HG02798 (cell line): Measurements from ENCODE around the gene ZBTB38.
A peak's percentile ranks its signal among the peaks of the same experiment; 100 is the strongest.

Experiments used
- ATAC-seq: cut with Tn5 transposase; IDR thresholded peaks from one replicate; pipeline ENCODE4 v1.9.1; 2021; ENCODE audit warnings: mild to moderate bottlenecking; ENCODE audit not compliant: unreplicated experiment, poor library complexity

The ZBTB38 gene

DNA sequence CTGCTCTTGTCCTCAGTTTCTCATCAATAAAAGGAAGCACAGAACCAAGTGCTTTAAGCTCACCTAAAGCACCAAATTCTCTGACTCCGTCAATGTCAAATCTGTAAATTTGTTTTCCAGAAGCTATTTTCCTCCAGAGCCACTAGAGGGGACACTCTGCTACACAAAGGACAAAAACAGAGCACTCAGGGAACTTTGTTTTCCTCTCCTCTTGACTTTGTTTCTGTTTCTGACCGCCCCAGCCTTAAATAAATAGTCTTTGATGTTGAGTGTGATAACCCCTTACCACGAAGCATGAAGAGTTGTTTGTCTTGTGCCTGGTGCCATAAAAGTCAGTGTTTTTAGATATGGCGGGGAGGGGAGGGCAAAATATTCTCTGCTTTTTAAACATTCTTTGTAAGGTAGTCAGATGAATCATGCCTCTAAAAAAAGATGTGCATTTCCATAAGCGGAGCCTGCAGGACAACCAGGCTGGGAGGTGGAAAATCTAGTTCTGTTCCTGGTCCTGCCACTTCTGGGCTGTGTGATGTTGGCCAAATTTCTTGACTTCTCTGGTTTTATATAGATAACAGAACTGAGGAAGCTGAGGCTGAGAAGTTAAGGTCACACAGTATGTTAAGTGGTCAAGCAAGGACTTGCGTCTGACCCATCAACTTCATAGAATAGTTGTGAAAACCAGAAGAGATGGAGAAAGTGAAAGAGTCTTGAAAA lies 7.3 kb upstream of the ZBTB38 start:
- ATAC-seq: peak; percentile 69

DNA sequence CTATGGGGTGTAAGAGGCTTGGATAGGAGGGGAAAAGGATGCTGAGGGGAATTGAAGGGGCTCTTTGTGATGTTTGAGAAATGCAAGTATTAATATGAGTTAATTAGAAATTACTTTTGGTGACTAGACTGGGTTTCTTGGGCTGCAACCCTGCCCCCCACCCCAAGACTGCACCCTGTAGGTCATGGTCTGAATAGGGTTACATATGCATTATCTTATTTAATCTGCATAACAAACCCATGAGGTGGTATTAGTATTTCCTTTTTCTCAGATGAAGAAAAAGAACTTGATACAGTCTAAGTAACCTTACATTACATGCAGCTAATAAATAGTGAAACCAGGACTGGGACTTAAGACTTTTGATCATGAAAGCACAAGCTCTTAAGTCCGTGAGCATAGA lies 5.6 kb upstream of the ZBTB38 start:
- ATAC-seq: no peak

DNA sequence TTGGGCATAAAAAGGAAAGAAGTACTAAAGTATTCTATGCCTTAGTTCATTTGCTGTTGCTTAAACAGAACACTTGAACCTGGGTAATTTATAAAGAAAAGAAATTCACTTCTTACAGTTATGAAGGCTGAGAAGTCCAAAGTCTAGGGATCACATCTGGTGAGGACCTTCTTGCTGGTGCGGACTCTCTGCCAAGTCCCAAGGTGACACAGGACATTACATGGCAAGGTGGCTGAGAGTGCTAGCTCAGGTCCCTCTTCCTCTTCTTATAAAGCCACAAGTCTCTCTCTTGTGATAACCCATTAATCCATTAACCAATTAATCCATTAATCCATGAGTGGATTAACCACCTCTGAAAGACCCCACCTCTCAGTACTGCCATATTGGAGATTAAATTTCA lies 3.1 kb upstream of the ZBTB38 start:
- ATAC-seq: no peak

DNA sequence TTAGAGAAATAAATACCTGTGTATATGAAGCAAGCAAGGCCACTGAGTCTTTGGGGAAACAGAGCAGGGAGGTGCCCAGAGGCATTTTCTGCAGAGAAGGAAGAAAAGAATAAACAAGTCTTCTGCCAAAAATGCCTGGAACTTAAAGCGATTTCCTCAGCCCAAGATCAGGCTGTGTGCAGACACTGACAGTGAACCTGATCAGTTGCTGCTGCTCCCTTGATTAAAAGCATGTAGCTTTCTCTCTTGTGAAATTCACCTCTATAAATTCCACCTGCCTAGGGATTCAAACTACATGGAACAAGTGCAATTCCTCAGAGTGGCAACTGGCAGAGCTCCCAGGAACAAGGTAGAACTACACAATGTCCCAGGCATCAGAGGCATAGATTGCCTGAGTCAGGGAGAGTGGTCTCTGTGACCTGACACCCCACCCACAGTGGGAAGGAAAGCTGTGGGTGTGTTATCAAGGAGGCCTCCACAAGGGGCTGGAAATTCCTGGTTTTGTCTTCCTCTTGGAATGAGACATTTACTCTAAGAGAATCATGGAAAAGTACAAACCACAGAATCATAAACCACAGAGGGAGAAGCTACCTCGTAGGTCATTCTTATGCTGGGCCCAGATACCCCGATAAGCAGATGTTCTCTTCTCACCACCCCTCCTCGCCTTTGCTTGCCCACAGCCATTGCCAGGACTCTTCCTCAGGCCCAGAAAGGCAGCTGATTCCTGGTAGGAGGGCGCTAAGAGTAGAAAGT lies 1.8 kb upstream of the ZBTB38 start:
- no peak for ATAC-seq

DNA sequence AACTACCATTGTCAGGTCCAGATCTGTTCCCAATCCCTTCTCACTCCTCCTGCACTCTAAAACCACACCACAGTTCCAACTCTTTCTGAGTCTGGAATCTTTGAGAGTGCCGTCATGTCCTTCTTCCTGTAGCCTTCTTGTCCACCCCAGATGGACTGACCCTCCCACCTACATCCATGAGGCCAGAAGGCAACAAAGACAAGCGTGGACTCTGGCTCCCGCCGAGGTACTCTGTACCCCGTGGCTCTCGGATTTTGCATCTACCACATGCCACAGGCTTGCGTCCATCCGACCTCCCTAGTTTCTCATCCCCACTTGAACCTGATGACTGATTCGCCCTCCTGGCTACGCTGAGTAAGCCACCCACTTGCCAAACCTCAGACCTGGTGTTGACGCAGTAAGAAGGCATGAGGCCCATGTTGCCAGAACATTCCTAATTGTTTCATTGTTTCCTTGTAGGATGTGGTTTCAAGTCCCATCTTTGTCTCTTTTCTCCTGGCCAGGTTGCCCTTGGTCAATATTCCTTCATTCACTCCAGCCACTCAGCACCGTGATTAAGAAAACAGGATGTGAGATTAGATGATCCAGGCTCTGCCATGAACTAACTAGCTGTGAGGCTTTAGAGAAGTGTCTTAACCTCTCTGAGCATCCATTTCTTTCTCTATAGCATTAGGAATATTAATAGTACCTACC lies 1.1 kb upstream of the ZBTB38 start:
- no peak for ATAC-seq

DNA sequence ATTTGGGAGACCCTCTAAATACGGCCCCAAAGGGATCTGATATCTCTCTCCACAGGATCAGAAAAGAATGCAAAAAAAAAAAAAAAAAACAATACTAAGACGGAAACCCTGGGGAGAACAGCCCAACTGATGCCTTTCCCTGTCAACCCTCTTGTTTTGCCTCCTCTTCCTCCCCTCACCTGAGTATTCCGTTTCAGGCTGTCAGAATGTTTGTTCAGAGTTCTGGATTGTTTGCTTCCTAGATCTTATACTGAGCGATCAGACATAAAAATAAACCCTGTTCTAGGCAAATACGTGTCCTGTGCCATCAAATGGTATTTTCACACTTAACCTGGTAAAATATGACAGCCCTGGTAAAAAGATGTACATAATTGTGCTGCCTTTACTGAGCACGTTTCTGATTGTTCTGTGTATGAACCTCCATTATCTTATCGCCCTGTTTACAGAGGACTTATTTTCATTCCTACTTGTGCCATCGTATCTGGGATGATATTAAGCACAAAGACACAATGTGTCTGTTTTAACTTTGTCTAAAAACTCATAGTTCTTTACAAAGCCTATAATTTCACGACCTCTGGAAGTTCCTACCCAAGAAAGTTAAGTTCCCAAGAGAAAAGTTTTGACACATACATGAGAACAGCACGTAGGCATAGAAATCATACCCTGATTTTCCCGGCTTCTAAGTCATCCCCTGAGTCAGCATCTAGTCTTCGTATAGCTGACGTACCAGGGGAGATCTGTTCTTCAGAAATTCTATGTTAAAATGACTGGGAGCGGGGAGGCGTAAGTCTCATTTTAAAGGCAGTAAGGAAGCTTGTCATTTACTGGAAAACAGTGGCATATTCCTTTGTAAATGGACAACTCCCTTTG lies 856 bp downstream of the ZBTB38 start:
- no peak for ATAC-seq

DNA sequence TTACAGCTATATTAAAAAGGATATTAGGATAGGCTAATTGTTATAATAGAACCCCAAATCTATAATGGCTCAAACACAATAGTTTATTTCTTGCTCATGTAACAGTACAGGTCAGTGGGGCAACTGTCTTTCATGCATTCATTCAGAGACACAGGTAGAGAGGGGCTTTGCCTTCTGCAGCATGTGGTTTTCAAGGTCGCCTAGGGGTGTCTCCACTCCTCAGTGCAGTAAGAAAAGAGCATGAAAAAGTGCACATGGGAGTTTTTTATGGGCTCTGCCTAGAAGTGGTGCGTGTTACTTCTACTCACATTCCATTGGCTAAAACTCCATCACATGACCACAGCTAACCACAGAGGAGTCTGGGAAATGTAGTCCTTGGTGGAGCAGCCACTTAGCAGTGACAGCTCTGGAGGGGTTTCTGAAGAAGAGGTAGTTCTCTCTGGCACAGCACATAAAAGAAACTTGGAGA lies 1.8 kb downstream of the ZBTB38 start:
- ATAC-seq: peak; percentile 77

DNA sequence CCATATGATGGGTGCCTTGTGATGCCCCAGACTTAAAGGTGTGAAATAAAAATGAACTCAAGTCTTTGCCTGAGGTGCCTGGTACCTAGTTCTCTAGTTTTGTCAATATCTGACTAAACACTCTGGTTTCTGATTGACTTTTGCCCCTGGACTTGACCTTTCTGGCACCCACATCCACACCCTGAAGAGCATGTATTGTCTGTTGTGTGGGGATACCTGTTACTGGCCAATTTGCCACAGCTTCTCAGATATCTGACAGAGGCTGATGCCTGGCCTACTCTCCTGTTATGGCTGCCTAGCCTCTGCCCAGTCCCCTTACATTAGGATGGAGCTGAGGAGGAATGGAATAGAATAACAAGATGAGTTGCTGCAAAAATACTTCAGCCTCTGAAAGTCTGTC lies 3.6 kb downstream of the ZBTB38 start:
- peak; percentile 13 for ATAC-seq

DNA sequence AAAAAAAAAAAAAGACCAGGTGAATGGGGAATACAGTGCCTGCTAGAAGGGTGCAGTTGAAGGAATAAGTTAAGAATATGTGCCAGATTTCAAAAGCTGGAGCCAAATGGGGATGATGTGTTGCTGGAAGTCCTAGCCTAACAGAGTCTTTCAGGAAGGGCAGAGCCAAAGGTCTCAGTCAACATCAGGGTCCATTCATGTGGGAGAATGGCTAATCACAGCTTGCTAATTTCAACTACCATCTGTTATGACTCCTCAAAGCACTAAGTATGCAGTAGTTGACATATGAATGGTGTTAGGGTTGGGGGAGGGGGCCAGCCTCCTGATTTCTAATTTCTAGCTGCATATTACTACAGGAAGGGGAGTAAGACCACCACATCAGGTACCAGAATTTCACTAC lies 4.4 kb downstream of the ZBTB38 start:
- ATAC-seq: no peak

DNA sequence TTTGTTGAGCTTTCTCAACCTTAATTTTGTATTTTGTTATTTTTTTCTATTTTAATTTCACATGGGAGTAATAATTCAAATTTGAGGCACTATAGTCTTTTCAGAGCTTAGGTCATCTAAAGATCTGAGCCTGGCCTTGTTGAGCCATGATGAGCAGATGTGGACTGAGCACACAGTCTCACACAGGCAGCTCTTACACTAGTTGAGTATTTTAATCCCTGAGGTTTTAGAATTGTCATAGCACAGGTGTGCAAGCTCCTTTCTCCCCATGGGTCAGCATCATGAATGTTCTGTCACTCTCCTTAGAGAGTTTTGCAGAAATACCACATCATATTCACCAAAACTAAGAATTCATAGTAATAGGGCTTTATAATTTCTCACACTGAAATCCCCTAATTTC lies 4.9 kb downstream of the ZBTB38 start:
- ATAC-seq: peak; percentile 29

DNA sequence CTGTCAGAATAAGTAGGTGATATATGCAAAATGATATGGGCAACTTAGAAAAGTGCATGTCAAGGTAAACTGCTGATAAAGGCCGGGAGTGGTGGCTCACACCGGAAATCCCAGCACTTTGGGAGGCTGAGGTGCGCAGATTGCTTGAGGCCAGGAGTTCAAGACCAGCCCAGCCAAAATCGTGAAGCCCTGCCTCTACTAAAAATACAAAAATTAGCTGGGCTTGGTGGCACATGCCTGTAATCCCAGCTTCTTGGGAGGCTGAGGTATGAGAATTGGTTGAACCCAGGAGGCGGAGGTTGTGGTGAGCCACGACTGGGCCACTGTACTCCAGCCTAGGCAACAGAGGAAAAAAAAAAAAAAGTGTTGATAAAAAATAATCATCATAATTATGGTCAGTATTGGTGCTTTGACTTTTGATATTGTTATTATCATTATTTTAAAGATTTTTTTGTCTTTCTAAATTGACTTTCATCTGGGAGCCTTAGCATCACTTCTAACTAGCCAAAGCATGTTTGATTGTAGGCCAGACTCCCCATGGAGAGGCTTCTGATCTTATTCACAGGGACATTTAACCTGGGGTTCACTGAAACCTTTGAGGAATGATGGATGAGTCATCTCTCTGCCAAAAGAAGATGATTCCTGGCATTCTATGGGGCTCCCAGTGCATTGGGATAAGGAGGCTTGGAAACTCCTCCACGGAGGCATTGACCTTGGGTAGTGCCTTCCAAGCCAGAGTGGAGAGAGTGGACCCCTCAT lies 5.6 kb downstream of the ZBTB38 start:
- no peak for ATAC-seq

DNA sequence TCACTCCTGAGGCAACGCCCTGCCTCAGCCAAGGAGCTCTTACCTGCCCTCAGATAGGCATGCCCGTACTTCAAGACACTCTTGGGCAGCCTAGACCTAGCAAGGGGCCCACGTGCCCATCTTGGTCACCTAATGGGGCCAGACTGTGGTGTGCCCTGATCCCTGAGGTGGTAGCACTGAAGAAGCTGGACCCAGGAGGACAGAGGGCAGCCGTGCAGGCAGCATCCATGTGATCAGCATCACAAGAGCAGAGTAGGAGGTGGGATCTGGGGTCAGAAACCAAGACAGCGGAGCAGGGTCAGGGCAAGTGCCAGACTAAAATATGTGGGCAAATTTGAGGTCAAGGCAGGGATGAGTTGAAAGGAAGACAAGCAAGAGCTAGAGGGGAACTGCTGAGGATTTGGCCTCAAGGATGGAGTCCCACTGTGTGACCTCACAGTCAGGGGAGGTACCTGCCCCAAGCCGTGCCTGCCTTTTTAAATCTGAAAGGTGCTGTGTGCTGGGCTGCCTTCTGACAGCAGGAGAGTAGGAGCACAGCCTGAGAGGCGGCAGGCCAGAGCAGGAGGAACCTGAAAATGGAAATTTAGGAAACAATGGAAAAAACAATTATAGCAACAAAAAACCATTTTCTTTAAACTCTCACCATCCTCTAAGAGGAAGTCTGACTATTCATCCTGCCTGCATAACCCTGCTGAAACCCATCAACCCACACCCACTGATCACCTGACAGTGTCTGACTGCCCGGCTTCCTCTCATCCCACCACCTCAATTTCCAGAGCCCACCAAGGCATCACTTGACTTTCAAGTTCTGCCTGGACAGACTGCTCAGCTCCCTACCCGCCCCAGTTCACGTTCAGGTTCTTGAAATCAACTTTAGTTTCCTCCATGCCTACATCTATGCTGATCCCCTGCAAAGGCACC lies 7.3 kb downstream of the ZBTB38 start:
- ATAC-seq: no peak

DNA sequence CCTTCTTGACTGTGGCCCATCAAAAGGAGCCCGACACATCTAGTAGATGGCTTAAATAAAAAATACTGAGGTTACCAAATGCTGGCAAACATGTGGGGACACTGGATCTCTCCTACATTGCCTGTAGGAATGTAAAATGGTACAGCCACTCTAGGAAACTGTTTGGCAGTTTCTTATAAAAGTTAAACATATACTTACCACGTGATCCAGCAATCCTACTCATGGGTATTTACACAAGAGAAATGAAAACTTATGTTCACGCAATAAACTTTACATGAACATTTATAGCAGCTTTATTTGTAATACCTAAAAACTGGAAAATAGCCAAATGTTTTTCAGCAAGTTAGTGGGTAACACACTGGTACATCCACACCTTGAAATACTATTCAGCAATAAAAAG lies 9.1 kb downstream of the ZBTB38 start:
- ATAC-seq: no peak

DNA sequence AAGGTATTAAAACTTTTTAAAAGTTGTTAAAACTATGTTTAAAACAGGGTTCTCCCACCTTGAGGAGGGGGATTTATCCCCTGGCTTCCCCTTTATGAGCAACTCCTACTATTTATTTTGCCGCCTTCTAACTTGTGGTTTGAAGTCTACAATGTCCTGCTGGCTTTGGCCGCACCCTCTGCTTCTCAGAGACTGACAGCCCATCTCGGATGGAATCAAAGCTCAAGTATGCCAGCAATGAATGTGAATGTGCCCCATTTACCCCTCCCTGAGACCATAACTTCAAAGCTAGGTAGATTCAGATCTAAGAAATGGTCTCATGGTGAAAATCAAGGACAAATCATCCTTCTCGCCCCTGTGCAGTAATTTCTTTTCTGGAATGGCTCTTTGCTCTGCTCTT lies 10.3 kb downstream of the ZBTB38 start:
- ATAC-seq: no peak

DNA sequence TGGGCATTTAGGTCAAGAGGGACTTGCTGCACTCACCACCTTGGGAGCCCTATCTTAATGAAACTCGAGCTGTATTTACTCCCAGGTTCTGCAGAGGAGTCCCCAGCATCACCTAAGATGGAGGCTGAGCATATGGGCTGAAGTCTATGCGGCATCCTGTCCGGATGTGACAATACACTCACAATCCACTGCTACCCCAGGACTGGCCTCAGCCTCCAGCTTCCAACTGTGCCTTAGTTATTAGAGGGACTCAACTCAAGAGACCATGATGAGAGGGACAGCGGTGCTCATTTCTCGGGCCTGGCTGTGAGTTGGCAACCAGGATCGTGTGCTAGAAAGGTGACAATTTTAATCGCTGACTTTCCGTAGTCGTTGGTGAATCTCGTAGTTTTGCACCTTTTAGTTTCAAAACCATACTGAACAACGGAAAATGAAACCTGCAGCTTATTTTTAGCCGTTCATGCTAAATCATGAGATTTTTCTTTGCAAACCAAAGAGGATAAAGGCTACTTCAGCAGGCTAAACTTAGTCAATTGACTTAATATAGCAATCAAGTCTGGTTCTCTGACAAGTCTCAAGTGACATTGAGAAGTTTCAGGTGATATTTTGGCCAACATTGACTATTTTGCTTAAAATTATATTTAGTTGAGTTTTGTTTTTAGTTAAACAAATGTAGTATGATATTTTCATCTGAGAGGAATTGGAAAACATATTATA lies 11.1 kb downstream of the ZBTB38 start:
- ATAC-seq: peak; percentile 60

DNA sequence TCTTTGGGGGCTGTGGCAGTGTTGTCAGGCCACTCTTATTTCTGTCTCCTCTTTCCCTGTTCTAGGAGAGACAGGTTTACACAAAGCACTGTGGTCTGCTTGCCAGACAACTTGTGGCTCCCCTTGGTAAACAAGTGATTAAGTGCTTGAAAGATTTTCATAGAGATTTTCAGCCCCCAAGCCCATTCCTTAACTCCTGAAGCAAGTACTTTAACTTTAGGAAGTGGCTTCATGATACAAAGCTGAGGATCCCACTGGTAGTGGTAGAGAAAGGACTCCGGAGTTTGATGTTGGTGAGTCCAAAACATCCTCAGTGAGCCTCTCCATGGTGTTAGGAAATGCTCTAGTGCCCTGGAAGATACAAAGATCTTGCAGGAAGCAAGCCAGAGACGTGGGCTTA lies 12.0 kb downstream of the ZBTB38 start:
- ATAC-seq: no peak

DNA sequence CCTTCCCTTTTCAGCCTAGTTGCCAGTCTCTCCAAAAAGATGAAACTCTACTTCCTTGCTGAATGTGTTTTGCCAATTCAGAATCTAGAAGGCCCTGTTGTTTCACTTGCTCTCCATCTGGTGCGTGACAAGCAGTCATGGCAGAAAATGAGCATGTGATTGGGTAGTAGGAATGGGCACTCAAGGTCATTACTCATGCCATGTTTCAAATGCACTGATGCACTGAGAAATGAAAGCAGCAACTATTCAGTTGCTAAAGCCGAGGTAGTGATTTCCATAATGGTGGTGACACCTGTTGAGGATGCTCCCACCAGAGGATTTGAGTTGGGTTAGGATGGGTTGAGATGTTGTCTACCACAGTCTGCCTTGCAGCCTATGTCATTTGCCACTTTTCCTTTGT lies 12.7 kb downstream of the ZBTB38 start:
- peak; percentile 47 for ATAC-seq

DNA sequence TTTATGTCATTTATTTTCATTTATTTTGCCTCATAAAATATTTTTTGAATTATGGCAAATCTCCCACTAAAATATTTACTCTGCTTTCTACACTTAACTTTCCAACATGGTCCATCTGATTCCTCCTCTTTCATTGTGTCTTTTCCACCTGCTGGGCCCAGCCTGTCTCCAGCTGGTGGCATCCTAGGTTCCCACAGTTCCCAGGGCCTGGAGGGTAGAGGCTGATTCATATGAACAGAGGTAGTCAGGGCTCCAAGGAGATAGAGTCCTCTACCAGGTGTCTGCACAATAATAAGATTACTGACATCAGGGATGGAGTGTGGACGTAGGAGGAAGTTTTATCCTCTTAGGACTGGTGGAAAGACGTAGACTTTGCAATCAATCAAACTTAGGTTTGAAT lies 14.3 kb downstream of the ZBTB38 start:
- no peak for ATAC-seq
